ENCODE measurements around the gene CELSR2.
"Not testable (repeated sequence)": the region's sequence is repeated elsewhere in the genome, so short reads cannot be mapped to it uniquely, and the experiment has no call there.

CELSR2 gene

GRCh38 chr1:109248797-109249629 is at the start of gene CELSR2:
TSS of gene CELSR2 (plus strand) at chr1:109249539. CDS start at chr1:109250080, 541 bp downstream.
- no peak for DNase-seq (ENCODE audit: low read depth)

- DNase-seq (ENCODE audit: low read depth), result no peak
Measured at GRCh38 chr1:109199710-109200109, 49.6 kb upstream of the CELSR2 start.

- peak; percentile 92 for DNase-seq (ENCODE audit: low read depth)
Measured at GRCh38 chr1:109201123-109201703, 48.1 kb upstream of the CELSR2 start.

- no peak for DNase-seq (ENCODE audit: low read depth)
Measured at GRCh38 chr1:109204484-109204883, 44.9 kb upstream of the CELSR2 start.

- no peak for DNase-seq (ENCODE audit: low read depth)
Measured at GRCh38 chr1:109206339-109206738, 43.0 kb upstream of the CELSR2 start.

GRCh38 chr1:109207467-109208103 is 41.8 kb upstream of the CELSR2 start:
- no peak for DNase-seq (ENCODE audit: low read depth)

- DNase-seq (ENCODE audit: low read depth), result no peak
Measured at GRCh38 chr1:109208394-109208793, 40.9 kb upstream of the CELSR2 start.

GRCh38 chr1:109208836-109209463 is 40.4 kb upstream of the CELSR2 start:
- no peak for DNase-seq (ENCODE audit: low read depth)

GRCh38 chr1:109210058-109210457 is 39.3 kb upstream of the CELSR2 start:
- no peak for DNase-seq (ENCODE audit: low read depth)

GRCh38 chr1:109213345-109213823 is 36.0 kb upstream of the CELSR2 start:
- DNase-seq (ENCODE audit: low read depth), result no peak

- DNase-seq (ENCODE audit: low read depth), result no peak
Measured at GRCh38 chr1:109213824-109214693, 35.3 kb upstream of the CELSR2 start, which contains the start of gene SARS1. TSS of gene SARS1 (plus strand) at chr1:109213918. CDS start at chr1:109213993, 75 bp downstream.

GRCh38 chr1:109214695-109215623 is 34.4 kb upstream of the CELSR2 start:
- DNase-seq (ENCODE audit: low read depth), result peak; percentile 66

GRCh38 chr1:109216662-109217061 is 32.7 kb upstream of the CELSR2 start:
- DNase-seq (ENCODE audit: low read depth), result no peak

- no peak for DNase-seq (ENCODE audit: low read depth)
Measured at GRCh38 chr1:109218516-109218915, 30.8 kb upstream of the CELSR2 start.

- not testable (repeated sequence) for DNase-seq (ENCODE audit: low read depth)
Measured at GRCh38 chr1:109221201-109221600, 28.1 kb upstream of the CELSR2 start.

GRCh38 chr1:109225308-109225707 is 24.0 kb upstream of the CELSR2 start:
- no peak for DNase-seq (ENCODE audit: low read depth)

- DNase-seq (ENCODE audit: low read depth), result no peak
Measured at GRCh38 chr1:109225711-109226445, 23.5 kb upstream of the CELSR2 start.

GRCh38 chr1:109228167-109228566 is 21.2 kb upstream of the CELSR2 start:
- DNase-seq (ENCODE audit: low read depth), result no peak

GRCh38 chr1:109229531-109230127 is 19.7 kb upstream of the CELSR2 start:
- no peak for DNase-seq (ENCODE audit: low read depth)
